GM12892 (cell line): ENCODE measurements around the gene DPP3.

ENCODE experiments used
- POLR2AphosphoS5 ChIP-seq: IDR thresholded peaks from 2 replicates; pipeline ENCODE4 v1.6.1; 2011; ENCODE audit warnings: low read depth, low read length, control low read depth
- TAF1 ChIP-seq: IDR thresholded peaks from 2 replicates; pipeline ENCODE4 v1.6.1; 2011; ENCODE audit warnings: low read depth, mild to moderate bottlenecking, control low read depth, low read length, borderline replicate concordance

DNA sequence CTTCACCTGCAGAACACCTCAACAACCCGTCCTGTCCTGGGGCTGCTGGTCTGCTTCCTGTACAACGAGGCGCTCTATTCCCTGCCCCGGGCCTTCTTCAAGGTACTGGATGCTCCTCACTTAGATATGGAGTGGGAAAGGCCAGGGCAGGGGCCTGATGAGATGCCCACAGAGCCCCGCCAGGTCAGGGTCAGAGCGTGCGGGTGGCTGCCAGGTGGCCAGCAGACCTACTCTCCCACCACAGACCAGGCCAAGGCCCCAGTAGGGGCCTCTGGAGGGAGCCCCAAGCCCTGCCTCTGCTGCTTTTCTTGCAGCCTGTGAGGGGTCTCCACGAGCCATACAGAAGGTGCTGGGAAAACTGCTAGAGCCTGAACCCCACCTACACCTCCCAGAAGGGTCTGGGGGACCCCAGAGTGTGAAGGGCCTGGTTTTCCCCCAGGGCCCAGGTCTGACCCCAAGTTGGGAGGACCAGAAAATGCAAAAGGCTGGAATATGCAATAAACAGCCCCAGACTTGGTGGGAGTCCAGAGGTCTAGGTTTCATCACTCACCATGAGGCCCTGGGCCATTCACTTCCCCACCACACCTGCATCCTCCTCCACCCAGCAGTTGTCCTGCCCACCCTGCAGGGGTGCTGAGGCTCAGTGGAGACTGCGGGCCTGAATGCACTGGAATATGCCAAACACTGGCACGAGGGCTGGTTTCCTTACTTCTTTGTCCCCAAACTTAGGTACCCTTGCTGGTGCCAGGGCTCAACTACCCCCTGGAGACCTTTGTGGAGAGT lies 50.9 kb downstream of the DPP3 start:
- TF ChIP-seq TAF1 = no peak
- no peak for TF ChIP-seq POLR2AphosphoS5
